Esophagus mucosa (tissue), 1 donor: ENCODE data around the gene ARHGEF4. TPM values are rescaled to one million over a fixed set of nuclear protein-coding genes. Genes with fewer than 3 reads are reported as not detected.
"Not testable (repeated sequence)": the region's sequence is repeated elsewhere in the genome, so short reads cannot be mapped to it uniquely, and the experiment has no call there.

Source experiments
- ATAC-seq: fragments of 200-7000 bp; cut with Tn5 transposase; one replicate; pipeline ENCODE4 v1.9.1; 2020
- total RNA-seq: library from RNA; stranded (reverse); gene quantifications from one replicate; pipeline ENCODE4 v1.2.4, GENCODE V29; 2023
- donor health status: DM: yes; HTN: yes; CAD: no.

The ARHGEF4 gene
- total RNA-seq, 1 donor from 2014 or later = 41.8 TPM

- no peak for ATAC-seq
Observed at GRCh38 chr2:131056204-131056931, 219.7 kb downstream of the ARHGEF4 start.

DNA sequence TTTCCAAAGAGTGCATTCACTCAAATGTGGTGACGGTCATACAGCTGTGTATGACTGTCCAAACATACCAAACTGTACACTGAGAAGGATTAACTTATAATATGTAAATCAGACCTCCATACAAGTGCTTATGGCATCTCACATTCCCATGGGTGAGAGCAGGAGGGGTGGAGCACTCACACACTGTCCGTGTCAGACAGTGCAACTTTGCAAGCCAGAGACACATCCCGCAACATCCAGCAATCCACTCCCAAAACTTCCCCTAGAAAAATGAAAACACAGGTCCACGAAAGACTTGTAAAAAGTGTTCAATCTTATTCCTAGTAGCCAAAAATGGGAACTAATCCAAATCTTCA, 220.2 kb downstream of the ARHGEF4 start:
- no peak for ATAC-seq

DNA sequence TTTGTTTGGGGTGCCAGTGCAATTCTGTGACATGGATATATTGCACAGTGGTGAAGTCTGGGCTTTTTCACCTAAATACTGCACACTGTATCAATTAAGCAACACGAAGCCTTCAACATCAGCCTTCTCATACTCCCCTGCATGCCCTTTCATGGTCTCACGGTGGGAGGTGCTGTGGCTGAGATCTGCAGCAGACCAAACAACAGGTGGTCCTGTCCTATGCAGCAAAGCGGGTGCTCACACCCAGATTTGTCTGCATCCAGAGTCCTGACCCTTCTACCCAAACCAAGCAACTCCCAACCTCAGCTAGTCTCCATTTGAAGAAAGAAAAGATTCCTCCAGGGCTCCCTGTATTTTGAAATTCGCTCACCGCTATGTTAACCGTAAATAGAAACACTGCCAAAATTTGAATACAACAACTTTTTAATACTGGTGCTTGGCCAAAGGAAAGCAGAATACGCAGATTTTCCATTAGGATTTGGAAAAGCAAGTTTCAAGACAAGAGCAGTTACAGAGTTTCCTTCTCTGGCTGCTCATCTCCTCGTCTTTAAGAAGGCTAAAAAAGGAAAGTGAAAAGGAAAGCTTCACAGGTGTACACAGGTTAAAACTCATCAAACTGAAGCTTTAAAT, 221.6 kb downstream of the ARHGEF4 start:
- ATAC-seq = no peak

DNA sequence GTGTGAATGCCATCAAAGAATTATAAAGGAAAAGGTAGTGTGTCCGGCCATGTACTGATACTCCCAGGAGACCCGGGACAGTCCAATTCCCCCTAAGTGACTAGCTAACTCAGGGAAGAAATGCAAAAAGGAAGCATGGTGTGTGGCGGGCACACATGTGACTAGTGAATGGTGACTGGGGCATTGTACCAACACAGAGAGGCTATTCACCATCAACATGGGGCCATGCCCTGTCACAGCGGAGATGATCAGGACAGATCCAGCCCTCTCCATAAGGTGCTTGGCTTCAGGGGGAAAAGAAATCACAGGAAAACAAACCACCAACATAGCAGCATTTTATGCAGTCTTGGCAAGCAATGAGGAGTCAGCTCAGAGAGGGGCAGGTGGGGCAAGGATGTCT, 222.2 kb downstream of the ARHGEF4 start:
- no peak for ATAC-seq

DNA sequence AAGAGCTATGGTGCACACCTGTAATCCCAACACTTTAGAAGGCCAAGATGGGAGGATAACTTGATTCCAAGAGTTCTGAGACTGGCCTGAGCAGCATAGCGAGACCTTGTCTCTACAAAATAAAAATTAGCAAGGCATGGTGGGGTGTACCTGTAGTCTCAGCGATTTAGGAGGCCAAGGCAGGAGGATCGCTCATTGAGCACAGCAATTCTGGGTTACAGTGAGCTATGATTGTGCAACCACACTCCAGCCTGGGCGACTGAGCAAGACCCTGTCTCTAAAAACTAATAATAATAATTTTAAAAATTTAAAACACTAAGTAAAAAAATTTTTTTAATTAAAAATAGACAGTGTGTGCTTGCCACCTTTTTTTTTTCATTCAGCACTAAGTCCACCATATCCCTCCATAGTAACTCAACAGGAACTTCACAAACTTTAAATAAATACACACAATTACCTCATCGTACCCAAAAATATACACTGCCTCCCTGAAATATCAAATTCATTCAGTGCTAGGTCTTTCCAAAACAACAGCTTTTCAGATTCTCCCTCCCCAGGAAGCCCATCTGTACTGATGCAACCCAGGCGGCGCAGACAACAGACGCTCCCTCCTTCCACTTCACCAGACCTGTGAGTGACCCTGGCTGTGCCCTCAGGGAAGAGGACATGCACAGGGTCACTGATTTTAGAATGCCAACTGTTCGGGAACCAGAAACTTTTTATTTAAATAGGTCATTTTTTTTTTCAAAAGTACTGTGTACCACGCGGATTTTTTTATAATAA, 227.0 kb downstream of the ARHGEF4 start:
- no peak for ATAC-seq

GRCh38 chr2:131064589-131065512, 228.1 kb downstream of the ARHGEF4 start:
- no peak for ATAC-seq

DNA sequence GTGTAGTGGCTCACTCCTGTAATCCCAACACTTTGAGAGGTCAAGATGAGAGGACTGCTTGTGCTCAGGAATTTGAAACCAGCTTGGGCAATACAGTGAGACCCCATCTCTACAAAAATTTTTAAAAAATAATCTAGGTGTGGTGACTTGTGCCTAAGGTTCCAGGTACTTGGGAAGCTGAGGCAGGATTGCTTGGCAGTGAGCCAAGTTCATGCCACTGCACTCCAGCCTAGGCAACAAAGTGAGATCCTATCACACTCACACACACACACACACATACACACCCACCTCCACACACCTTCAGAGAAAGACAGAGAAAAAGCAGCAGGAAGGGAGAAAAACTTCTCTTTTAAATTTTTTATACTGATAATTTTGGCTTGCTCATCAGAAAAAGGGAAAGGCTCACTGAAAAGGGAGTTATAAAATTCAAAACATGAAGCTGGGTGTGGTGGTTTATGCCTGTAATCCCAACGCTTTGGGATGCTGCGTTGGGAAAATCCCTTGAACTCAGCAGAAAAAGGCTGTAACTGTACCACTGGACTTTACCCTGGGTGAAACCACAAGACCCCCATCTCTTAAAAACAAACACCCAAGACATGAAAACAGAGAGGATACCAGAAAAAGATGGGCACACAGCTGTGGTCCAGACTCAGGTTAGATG, 230.9 kb downstream of the ARHGEF4 start:
- ATAC-seq = no peak

DNA sequence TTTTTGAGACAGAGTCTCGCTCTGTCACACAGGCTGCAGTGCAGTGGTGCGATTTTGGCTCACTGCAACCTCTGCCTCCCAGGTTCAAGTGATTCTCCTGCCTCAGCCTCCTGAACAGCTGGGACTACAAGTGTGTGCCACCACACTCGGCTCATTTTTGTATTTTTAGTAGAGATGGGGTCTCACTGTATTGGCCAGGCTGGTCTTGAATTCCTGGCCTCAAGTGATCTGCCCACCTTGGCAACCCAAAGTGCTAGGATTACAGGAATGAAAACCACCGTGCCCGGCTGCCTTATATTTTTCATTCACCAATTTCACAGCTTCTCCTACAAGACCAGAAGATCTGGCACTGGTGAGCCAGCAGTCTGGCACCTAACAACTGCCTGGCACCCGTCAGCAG, 231.5 kb downstream of the ARHGEF4 start:
- not testable (repeated sequence) for ATAC-seq

GRCh38 chr2:131075578-131075977, 238.9 kb downstream of the ARHGEF4 start:
- not testable (repeated sequence) for ATAC-seq

DNA sequence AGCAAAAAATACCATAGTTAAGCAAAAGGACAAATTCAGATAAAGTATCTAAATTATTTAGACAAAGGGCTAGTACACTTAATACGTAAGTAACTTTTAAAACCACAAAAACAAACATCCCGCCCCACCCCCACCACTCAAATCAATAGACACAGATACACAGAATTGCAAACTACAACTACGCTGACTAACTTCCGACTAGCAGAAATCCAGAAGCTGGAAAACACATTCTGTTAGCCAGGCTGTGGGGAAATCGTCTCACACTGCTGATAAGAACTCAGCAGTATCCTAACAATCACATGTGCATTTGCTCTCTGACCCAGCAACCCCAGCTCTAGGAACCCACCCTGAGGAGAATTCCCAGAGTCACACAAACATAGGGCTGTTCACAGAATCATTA, 240.0 kb downstream of the ARHGEF4 start:
- no peak for ATAC-seq

GRCh38 chr2:131077182-131077846, 240.6 kb downstream of the ARHGEF4 start:
- ATAC-seq = no peak

DNA sequence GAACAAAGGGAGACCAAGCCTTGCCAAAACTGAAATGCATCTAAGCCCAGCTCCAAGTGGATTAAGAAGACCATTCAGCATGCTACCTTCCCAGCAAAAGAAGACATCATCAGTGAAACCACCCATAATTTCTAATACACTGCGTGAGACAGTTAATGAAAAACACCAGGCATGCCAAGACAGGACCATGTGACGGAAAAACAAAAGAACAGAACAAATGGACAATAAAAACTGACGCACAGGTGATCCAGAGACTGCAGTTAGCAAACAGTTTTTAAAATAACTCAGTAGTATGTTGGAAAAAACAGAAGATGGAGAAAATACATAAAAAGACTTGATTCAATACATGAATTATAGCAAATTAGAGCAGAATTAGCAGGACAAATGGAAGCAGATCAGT, 241.3 kb downstream of the ARHGEF4 start:
- peak; percentile 69 for ATAC-seq

DNA sequence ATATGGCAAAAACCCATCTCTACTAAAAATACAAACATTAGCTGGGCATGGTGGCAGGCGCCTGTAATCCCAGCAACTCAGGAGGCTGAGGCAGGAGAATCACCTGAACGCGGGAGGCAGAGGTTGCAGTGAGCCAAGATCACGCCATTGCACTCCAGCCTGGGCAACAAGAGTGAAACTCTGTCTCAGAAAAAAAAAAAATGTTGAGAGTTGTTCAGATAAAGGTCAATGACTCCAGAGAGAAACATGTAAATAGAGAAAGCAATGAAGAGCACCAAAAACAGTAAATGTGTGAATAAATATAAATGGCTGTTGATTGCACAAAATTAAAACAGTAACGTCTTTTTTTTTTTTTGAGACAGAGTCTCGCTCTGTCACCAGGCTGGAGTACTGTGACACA, 243.2 kb downstream of the ARHGEF4 start:
- not testable (repeated sequence) for ATAC-seq

DNA sequence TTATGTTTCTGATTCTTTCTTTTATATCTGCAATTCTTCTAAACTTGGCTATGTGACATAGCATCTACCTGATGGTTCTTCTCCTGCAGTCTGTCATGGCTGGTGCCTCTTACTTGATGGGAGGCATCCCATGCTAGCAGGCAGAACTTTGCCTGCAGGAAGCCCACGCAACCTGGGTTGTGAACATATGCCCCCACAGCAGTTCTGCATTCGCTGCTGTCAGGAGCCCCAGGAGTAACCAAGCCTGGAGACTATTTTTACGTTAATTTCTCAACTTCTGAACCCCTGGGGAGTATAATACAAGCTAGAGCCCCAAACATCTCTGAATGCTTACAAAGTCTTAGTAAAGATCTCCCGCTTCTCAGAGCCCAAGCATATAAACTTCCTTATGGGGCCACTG, 244.5 kb downstream of the ARHGEF4 start:
- no peak for ATAC-seq

DNA sequence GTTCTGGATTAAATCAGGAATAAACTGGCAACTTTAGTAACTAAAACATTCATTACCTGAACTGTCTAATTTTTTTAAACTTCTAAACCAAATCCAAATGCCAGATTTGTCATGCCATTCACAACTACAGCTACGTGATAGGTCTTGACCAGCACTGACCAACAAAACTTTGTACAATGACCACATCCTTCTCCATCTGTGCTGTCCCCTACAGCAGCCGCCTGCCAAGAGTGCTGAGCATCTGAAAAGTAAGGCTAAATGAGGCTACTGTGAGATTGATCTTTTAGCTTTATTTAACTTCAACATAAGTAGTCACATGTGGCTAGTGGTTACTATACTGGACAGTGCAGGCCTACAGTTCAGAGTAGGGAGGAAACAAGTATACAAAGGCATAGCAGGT, 248.9 kb downstream of the ARHGEF4 start:
- ATAC-seq = no peak

- ATAC-seq = no peak
Observed at GRCh38 chr2:131092458-131093005, 255.8 kb downstream of the ARHGEF4 start.

- peak; percentile 96 for ATAC-seq
Observed at GRCh38 chr2:131093006-131093695, 256.4 kb downstream of the ARHGEF4 start, which contains the start of gene FAM168B. TSS of gene FAM168B (minus strand) at chr2:131093460. CDS start at chr2:131082646, 10,814 bp downstream.

DNA sequence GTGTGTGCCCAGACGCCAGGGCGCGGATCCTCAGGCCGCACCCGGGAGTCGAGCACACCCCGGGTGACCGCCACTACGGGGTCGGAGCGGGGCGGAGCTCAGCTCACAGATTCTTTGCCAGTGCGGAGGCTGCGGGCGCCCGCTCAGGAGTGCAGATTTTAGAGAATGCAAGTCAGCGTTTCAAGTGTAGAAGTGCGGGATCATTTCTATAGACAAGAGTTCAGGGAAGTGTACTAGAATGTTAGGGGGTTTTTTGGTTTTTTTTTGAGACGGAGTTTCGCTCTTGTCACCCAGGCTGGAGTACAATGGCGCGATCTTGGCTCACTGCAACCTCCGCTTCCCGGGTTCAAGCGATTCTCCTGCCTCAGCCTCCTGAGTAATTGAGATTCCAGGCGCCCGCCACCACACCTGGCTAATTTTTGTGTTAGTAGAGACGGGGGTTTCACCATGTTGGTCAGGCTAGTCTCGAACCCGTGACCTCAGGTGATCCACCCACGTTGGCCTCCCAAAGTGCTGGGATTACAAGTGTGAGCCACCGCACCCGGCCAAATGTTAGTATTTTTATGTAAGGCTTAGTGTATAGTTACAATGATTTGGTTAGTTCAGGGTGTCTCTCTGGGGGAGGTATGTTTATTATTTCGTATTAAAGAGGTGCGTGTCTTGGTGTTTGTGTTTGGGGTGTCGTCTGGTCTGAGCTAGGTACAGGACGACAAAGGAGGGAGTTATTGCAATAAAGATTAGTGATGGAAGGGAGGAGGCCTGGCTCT, 257.2 kb downstream of the ARHGEF4 start:
- ATAC-seq = peak; percentile 74

DNA sequence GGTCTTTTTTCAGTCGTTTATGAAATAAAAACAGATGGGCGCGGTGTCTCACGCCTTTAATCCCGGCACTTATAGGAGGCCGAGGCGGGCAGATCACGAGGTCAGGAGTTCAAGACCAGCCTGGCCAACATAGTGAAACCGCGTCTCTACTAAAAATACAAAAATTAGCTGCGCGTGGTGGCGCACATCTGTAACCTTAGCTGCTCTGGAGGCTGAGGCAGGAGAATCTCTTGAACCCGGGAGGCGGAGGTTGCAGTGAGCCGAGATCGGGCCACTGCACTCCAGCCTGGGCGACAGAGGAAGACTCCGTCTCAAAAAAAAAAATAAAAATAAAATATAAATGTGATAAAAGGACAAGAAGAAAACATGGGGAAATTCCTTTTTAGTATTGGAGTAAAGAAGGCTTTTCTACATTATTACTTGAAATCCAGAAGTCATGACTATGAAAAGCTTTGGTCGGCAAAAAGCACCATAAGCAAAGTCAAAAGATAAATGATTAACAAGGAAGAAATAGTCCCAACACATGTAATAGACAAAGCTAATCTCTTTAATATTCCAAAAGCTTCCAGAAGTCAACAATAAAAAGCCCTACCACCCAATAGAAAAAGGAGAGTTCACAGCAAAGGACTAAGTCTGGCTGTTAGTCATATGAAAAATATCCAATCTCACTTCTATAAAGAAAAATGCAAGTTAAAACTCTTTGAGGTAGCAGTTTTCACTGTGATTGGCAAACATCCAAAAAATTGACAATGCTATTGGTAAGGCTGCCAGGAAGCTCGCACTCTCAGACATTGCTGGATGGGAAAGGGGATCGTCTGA, 258.0 kb downstream of the ARHGEF4 start:
- no peak for ATAC-seq
